ENCODE data around the gene EGFR.

GRCh38 chr7:55133630-55134358 is 115.0 kb downstream of the EGFR start:
- TF ChIP-seq POLR2AphosphoS5 (IDR thresholded peaks at IDR 0.05) (no peak), EZH2 (IDR thresholded peaks at IDR 0.05; ENCODE audit: borderline replicate concordance, insufficient read depth, low read length, poor library complexity, severe bottlenecking) (no peak), CTCF (IDR thresholded peaks at IDR 0.05; ENCODE audit: poor library complexity, severe bottlenecking) (no peak), EP300 (conservative IDR thresholded peaks at IDR 0.05; ENCODE audit: poor library complexity, severe bottlenecking) (no peak), MXI1 (conservative IDR thresholded peaks at IDR 0.05; ENCODE audit: poor library complexity, severe bottlenecking) (no peak), SMC3 (conservative IDR thresholded peaks at IDR 0.05; ENCODE audit: poor library complexity) (no peak)

All from neural cell (in vitro differentiated cells).